Calu3 (cell line): Measurements from ENCODE around the gene MBNL2. TPM values are rescaled to one million over a fixed set of nuclear protein-coding genes. Genes with fewer than 3 reads are reported as not detected.

Source experiments
- BruUV-seq: library from RNA; stranded (reverse); fragments of 400-500 nt; replicated peaks from 2 replicates; lab custom pipeline; 2021; lab: Mats Ljungman, UMichigan
- CTCF ChIA-PET: fragments of 300-600 bp; sonication (Branson Sonifier 250); formaldehyde crosslinking; loops from one replicate; lab custom pipeline; 2022; ENCODE audit warnings: antibody characterized with exemption; lab: Charles Lee
- DNase-seq: peaks from one replicate; pipeline ENCODE4 v3.0.0; 2022
- H3K27ac Mint-ChIP-seq: one replicate; pipeline ENCODE4 v1.8.0; 2022; ENCODE audit warnings: mixed read lengths; ENCODE audit not compliant: unreplicated experiment
- H3K27me3 Mint-ChIP-seq: one replicate; pipeline ENCODE4 v1.8.0; 2022; ENCODE audit warnings: mixed read lengths; ENCODE audit not compliant: unreplicated experiment
- H3K36me3 Mint-ChIP-seq: one replicate; pipeline ENCODE4 v1.8.0; 2022; ENCODE audit warnings: mild to moderate bottlenecking, moderate library complexity, mixed read lengths; ENCODE audit not compliant: insufficient read depth, unreplicated experiment
- H3K4me1 Mint-ChIP-seq: one replicate; pipeline ENCODE4 v1.8.0; 2022; ENCODE audit warnings: mild to moderate bottlenecking, low read depth, mixed read lengths; ENCODE audit not compliant: unreplicated experiment
- H3K4me3 Mint-ChIP-seq: one replicate; pipeline ENCODE4 v1.8.0; 2022; ENCODE audit warnings: mild to moderate bottlenecking, low read depth, moderate library complexity, mixed read lengths; ENCODE audit not compliant: unreplicated experiment
- H3K9me3 Mint-ChIP-seq: one replicate; pipeline ENCODE4 v1.8.0; 2022; ENCODE audit warnings: low read depth, mixed read lengths; ENCODE audit not compliant: unreplicated experiment
- intact Hi-C: fragments of 100-400 bp; cut with micrococcal nuclease; formaldehyde crosslinking; loops from one replicate; pipeline ENCODE4 v1.10.0; 2022; ENCODE audit not compliant: unreplicated experiment
- total RNA-seq: library from RNA; stranded (reverse); gene quantifications from 2 replicates; pipeline ENCODE4 v1.2.3, GENCODE V29; 2022
- TF ChIP-seq, protein P1 (sequence below): fragments of 200-600 bp; IDR thresholded peaks from one replicate; pipeline ENCODE4 v1.8.0; 2022; ENCODE audit warnings: antibody characterized with exemption; ENCODE audit not compliant: unreplicated experiment

The MBNL2 gene
- total RNA-seq, 1 experiment from 2014 or later, result 37.1 TPM

GRCh38 chr13:97380696-97381095, 158.6 kb downstream of the MBNL2 start:
- intact Hi-C loops, result no loop called here
- no peaks in the 10 kb centered on the region for H3K27me3 Mint-ChIP-seq
- CTCF ChIA-PET, result no interaction called here
- H3K4me1 Mint-ChIP-seq, result no peaks in the 10 kb centered on the region
- H3K4me3 Mint-ChIP-seq, result no peak overlapping the region
- peaks cover 6% of the 10 kb centered on the region for H3K36me3 Mint-ChIP-seq
- H3K9me3 Mint-ChIP-seq, result no peaks in the 10 kb centered on the region
- TF ChIP-seq, protein P1, sequence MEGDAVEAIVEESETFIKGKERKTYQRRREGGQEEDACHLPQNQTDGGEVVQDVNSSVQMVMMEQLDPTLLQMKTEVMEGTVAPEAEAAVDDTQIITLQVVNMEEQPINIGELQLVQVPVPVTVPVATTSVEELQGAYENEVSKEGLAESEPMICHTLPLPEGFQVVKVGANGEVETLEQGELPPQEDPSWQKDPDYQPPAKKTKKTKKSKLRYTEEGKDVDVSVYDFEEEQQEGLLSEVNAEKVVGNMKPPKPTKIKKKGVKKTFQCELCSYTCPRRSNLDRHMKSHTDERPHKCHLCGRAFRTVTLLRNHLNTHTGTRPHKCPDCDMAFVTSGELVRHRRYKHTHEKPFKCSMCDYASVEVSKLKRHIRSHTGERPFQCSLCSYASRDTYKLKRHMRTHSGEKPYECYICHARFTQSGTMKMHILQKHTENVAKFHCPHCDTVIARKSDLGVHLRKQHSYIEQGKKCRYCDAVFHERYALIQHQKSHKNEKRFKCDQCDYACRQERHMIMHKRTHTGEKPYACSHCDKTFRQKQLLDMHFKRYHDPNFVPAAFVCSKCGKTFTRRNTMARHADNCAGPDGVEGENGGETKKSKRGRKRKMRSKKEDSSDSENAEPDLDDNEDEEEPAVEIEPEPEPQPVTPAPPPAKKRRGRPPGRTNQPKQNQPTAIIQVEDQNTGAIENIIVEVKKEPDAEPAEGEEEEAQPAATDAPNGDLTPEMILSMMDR, result no peak
- DNase-seq, result no peak
- H3K27ac Mint-ChIP-seq, result no peak overlapping the region
- no TSS peak for BruUV-seq

GRCh38 chr13:97381189-97381588, 159.1 kb downstream of the MBNL2 start:
- no peak overlapping the region for H3K4me3 Mint-ChIP-seq
- no TSS peak for BruUV-seq
- no peak for DNase-seq
- peaks cover 6% of the 10 kb centered on the region for H3K36me3 Mint-ChIP-seq
- intact Hi-C loops, result no loop called here
- H3K9me3 Mint-ChIP-seq, result no peaks in the 10 kb centered on the region
- CTCF ChIA-PET, result no interaction called here
- no peaks in the 10 kb centered on the region for H3K4me1 Mint-ChIP-seq
- TF ChIP-seq, protein P1, result no peak
- H3K27me3 Mint-ChIP-seq, result no peaks in the 10 kb centered on the region
- no peak overlapping the region for H3K27ac Mint-ChIP-seq

GRCh38 chr13:97382276-97382675, 160.1 kb downstream of the MBNL2 start:
- intact Hi-C loops, result no loop called here
- DNase-seq, result no peak
- H3K36me3 Mint-ChIP-seq, result peaks cover 6% of the 10 kb centered on the region
- H3K27ac Mint-ChIP-seq, result no peak overlapping the region
- no peak overlapping the region for H3K4me3 Mint-ChIP-seq
- TF ChIP-seq, protein P1, result no peak
- H3K9me3 Mint-ChIP-seq, result no peaks in the 10 kb centered on the region
- H3K27me3 Mint-ChIP-seq, result no peaks in the 10 kb centered on the region
- CTCF ChIA-PET, result no interaction called here
- no peaks in the 10 kb centered on the region for H3K4me1 Mint-ChIP-seq
- BruUV-seq, result no TSS peak

GRCh38 chr13:97384371-97384770, 162.2 kb downstream of the MBNL2 start:
- no peaks in the 10 kb centered on the region for H3K27me3 Mint-ChIP-seq
- H3K36me3 Mint-ChIP-seq, result peaks cover 6% of the 10 kb centered on the region
- no peak for DNase-seq
- TF ChIP-seq, protein P1, result no peak
- no peaks in the 10 kb centered on the region for H3K9me3 Mint-ChIP-seq
- no peaks in the 10 kb centered on the region for H3K4me1 Mint-ChIP-seq
- BruUV-seq, result no TSS peak
- CTCF ChIA-PET, result no interaction called here
- no peak overlapping the region for H3K4me3 Mint-ChIP-seq
- intact Hi-C loops, result no loop called here
- no peak overlapping the region for H3K27ac Mint-ChIP-seq

DNA sequence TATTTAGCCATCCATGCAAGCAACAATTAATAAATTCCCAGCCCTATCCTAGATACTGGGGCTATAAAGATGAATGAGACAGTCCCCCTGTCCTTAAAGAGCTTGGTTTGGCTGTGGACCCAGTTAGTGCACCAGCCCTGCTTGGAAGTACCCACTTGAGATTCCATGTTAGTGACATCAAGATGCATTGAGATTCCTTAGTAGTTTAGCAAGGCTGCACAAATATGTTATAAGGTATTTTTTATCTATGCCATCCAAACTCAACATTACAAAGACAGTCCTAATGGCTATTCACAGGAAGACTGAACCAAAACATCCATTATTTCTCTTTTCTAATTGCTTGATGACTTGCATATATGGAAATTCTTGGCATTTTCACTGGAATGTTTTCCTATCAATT, 163.0 kb downstream of the MBNL2 start:
- no TSS peak for BruUV-seq
- no peaks in the 10 kb centered on the region for H3K9me3 Mint-ChIP-seq
- no peaks in the 10 kb centered on the region for H3K27me3 Mint-ChIP-seq
- intact Hi-C loops, result no loop called here
- TF ChIP-seq, protein P1, result no peak
- no peak for DNase-seq
- peaks cover 6% of the 10 kb centered on the region for H3K36me3 Mint-ChIP-seq
- no peak overlapping the region for H3K27ac Mint-ChIP-seq
- CTCF ChIA-PET, result no interaction called here
- H3K4me3 Mint-ChIP-seq, result no peak overlapping the region
- H3K4me1 Mint-ChIP-seq, result no peaks in the 10 kb centered on the region
